H1 (cell line): ENCODE results near the gene TLL1. TPM values are rescaled to one million over a fixed set of nuclear protein-coding genes. Genes with fewer than 3 reads are reported as not detected.

ENCODE experiments used
- polyA plus RNA-seq, 7 experiments: library from polyadenylated mRNA; depleted of rRNA in 3 of 7; stranded (reverse) in 5 of 7; unstranded in 2 of 7; fragments of >200 nt in 5 of 7; fragments of 200-250 nt in 2 of 7; gene quantifications; 1 replicate in 5 of 7; 2 replicates in 1 of 7; 4 replicates in 1 of 7; pipeline versions ENCODE4 v1.2.1 to v1.2.3, GENCODE V29; 2011 to 2013; ENCODE audit warnings: missing spikeins in 2 of 7, mixed read lengths in 2 of 7
- small RNA-seq: library from polyadenylated mRNA; stranded (forward); fragments of <200 nt; extraction: miRNeasy Mini kit (QIAGEN cat#:217004); gene quantifications from one replicate; pipeline ENCODE3, GENCODE V24; 2013; ENCODE audit not compliant: insufficient read depth
- total RNA-seq: library from RNA; stranded (reverse); fragmentation: NEBNext Ultra II Directional; extraction: Animal tissue kit (Norgen Biotek cat#: 25700); gene quantifications from 2 replicates; pipeline ENCODE4 v1.2.1, GENCODE V29; 2021

Gene TLL1
- total and polyA plus RNA-seq, 2 of the 8 experiments (the other 6 are each of a cell fraction or from before 2014, with no cell fraction given), result 0.18 to 1.1 TPM

Small RNA genes within 50 kb of the gene (small RNA-seq; reads per million reads assigned to genes)
- not detected for gene RNA5SP170
